HG03460 (cell line): ENCODE results near the gene ATP9B.
A peak's percentile ranks its signal among the peaks of the same experiment; 100 is the strongest.
"Not testable (repeated sequence)": the region's sequence is repeated elsewhere in the genome, so short reads cannot be mapped to it uniquely, and the experiment has no call there.

Source experiments
- ATAC-seq: cut with Tn5 transposase; IDR thresholded peaks from one replicate; pipeline ENCODE4 v1.9.1; 2021; ENCODE audit not compliant: unreplicated experiment

The ATP9B gene

GRCh38 chr18:79224381-79224780, 155.2 kb downstream of the ATP9B start:
- no peak for ATAC-seq

GRCh38 chr18:79227621-79228020, 158.4 kb downstream of the ATP9B start:
- ATAC-seq: no peak

- no peak for ATAC-seq
Measured at GRCh38 chr18:79229431-79229830, 160.2 kb downstream of the ATP9B start.

GRCh38 chr18:79234438-79234837, 165.2 kb downstream of the ATP9B start:
- no peak for ATAC-seq

GRCh38 chr18:79239631-79240030, 170.4 kb downstream of the ATP9B start:
- ATAC-seq: no peak

- ATAC-seq: no peak
Measured at GRCh38 chr18:79241755-79242154, 172.6 kb downstream of the ATP9B start.

GRCh38 chr18:79242246-79242645, 173.1 kb downstream of the ATP9B start:
- no peak for ATAC-seq

- ATAC-seq: no peak
Measured at GRCh38 chr18:79245517-79246001, 176.4 kb downstream of the ATP9B start.

- peak; percentile 97 for ATAC-seq
Measured at GRCh38 chr18:79246309-79247108, 177.3 kb downstream of the ATP9B start.

GRCh38 chr18:79248495-79249060, 179.4 kb downstream of the ATP9B start:
- no peak for ATAC-seq

GRCh38 chr18:79250301-79250981, 181.2 kb downstream of the ATP9B start:
- no peak for ATAC-seq

- no peak for ATAC-seq
Measured at GRCh38 chr18:79251021-79251420, 181.8 kb downstream of the ATP9B start.

GRCh38 chr18:79252904-79253633, 183.9 kb downstream of the ATP9B start:
- no peak for ATAC-seq

- ATAC-seq: no peak
Measured at GRCh38 chr18:79257480-79257879, 188.3 kb downstream of the ATP9B start.

GRCh38 chr18:79258447-79258846, 189.3 kb downstream of the ATP9B start:
- peak; percentile 85 for ATAC-seq

- ATAC-seq: no peak
Measured at GRCh38 chr18:79259218-79259617, 190.0 kb downstream of the ATP9B start.

- ATAC-seq: peak; percentile 36
Measured at GRCh38 chr18:79260023-79260422, 190.8 kb downstream of the ATP9B start.

GRCh38 chr18:79260510-79260909, 191.3 kb downstream of the ATP9B start:
- no peak for ATAC-seq

GRCh38 chr18:79265068-79265467, 195.9 kb downstream of the ATP9B start:
- not testable (repeated sequence) for ATAC-seq

GRCh38 chr18:79271812-79272211, 202.6 kb downstream of the ATP9B start:
- not testable (repeated sequence) for ATAC-seq

- ATAC-seq: no peak
Measured at GRCh38 chr18:79272916-79273315, 203.7 kb downstream of the ATP9B start.
